K562 (cell line): ENCODE results near the gene TUBE1. TPM values are rescaled to one million over a fixed set of nuclear protein-coding genes. Genes with fewer than 3 reads are reported as not detected.

Experiments
- ATAC-seq: fragments of 200-7000 bp; cut with Tn5 transposase; 3 replicates; pipeline ENCODE4 v1.9.1; 2020; ENCODE audit warnings: moderate library complexity
- BruUV-seq: library from RNA; stranded (reverse); fragments of 400-500 nt; replicated peaks from 2 replicates; lab custom pipeline; 2021; lab: Mats Ljungman, UMichigan
- CTCF ChIA-PET: fragments of 300-600 bp; formaldehyde crosslinking; extraction: SDS; loops from one replicate; lab custom pipeline; 2021; ENCODE audit warnings: low intra/inter-chr PET ratio; lab: Yijun Ruan, JAX
- POLR2A ChIA-PET: fragments of 300-600, 350-650 bp; sonication (Branson Sonifier 250); formaldehyde crosslinking; extraction: SDS; loops from one replicate; lab custom pipeline; 2021; ENCODE audit warnings: antibody characterized with exemption, inconsistent platforms; lab: Yijun Ruan, JAX
- DNase-seq, 4 experiments: peaks; one replicate each; pipeline versions ENCODE4 v3.0.0 to v3.0.0-alpha.2; 2011 to 2018; ENCODE audit warnings: low spot score in 3 of 4, mixed read lengths in 3 of 4; ENCODE audit errors: extremely low read depth in 1 of 4
- FAIRE-seq: peaks from 2 replicates; lab custom pipeline; 2011; peaks lifted over from hg19 to GRCh38; lab: Jason Lieb, UNC
- H2AFZ ChIP-seq: 2 replicates; pipeline ENCODE4 v1.6.0; 2011; ENCODE audit warnings: low read depth, low read length, control low read depth, inconsistent platforms
- H3K27ac ChIP-seq: fragments of 200-600 bp; 3 replicates; pipeline ENCODE4 v1.8.0; 2011; ENCODE audit warnings: low read depth, mild to moderate bottlenecking, control low read depth, inconsistent platforms, low read length, moderate library complexity, mixed read lengths; ENCODE audit errors: extremely low read depth
- H3K27me3 ChIP-seq, 2 experiments: fragments of 300-600 bp in 1 of 2; 2 replicates in 1 of 2; 3 replicates in 1 of 2; pipeline versions ENCODE4 v1.6.0 to v1.8.0; 2011; ENCODE audit warnings: inconsistent platforms in 2 of 2, low read length in 2 of 2, mild to moderate bottlenecking in 1 of 2, mixed read lengths in 1 of 2, moderate library complexity in 1 of 2; ENCODE audit not compliant: control insufficient read depth in 2 of 2, insufficient read depth in 2 of 2
- H3K36me3 ChIP-seq: fragments of 300-600 bp; 3 replicates; pipeline ENCODE4 v1.8.0; 2011; ENCODE audit warnings: mild to moderate bottlenecking, low read length, inconsistent platforms; ENCODE audit not compliant: control insufficient read depth, insufficient read depth
- H3K4me1 ChIP-seq, 2 experiments: fragments of 200-600 bp in 1 of 2; replicated peaks in 1 of 2; 2 replicates in 1 of 2; 3 replicates in 1 of 2; pipeline versions ENCODE4 v1.5.1 to v1.8.0; 2011; ENCODE audit warnings: inconsistent platforms in 2 of 2, low read length in 2 of 2, mild to moderate bottlenecking in 1 of 2, mixed read lengths in 1 of 2, moderate library complexity in 1 of 2; ENCODE audit not compliant: control insufficient read depth in 2 of 2, insufficient read depth in 2 of 2
- H3K4me2 ChIP-seq: 2 replicates; pipeline ENCODE4 v1.6.1; 2011; ENCODE audit warnings: low read length, control low read depth, inconsistent platforms, mixed read lengths; ENCODE audit not compliant: insufficient read depth
- H3K4me3 ChIP-seq: fragments of 200-600 bp; sonication (generic), shearing (Covaris generic); 2 replicates; pipeline ENCODE4 v1.5.1; 2016; ENCODE audit warnings: control low read depth, inconsistent platforms
- H3K79me2 ChIP-seq: fragments of 200-600 bp; 3 replicates; pipeline ENCODE4 v1.8.0; 2011; ENCODE audit warnings: low read length, inconsistent platforms; ENCODE audit not compliant: control insufficient read depth, insufficient read depth
- H3K9ac ChIP-seq, 2 experiments: 2 replicates each; pipeline versions ENCODE4 v1.6.0 to v1.6.1; 2011; ENCODE audit warnings: low read depth in 2 of 2, low read length in 2 of 2, control low read depth in 1 of 2, inconsistent platforms in 1 of 2, mild to moderate bottlenecking in 1 of 2, mixed read lengths in 1 of 2; ENCODE audit not compliant: insufficient read depth in 1 of 2
- H3K9me1 ChIP-seq: one replicate; pipeline ENCODE4 v1.6.0; 2011; ENCODE audit warnings: inconsistent platforms, mild to moderate bottlenecking, low read length, moderate library complexity; ENCODE audit not compliant: control insufficient read depth, insufficient read depth
- H3K9me3 ChIP-seq: replicated peaks from 2 replicates; pipeline ENCODE4 v1.5.1; 2011; ENCODE audit warnings: low read depth, low read length, inconsistent platforms; ENCODE audit not compliant: control insufficient read depth, insufficient read depth
- H4K20me1 ChIP-seq: replicated peaks from 2 replicates; pipeline ENCODE4 v1.6.1; 2011; ENCODE audit warnings: low read length, inconsistent platforms, mixed read lengths; ENCODE audit not compliant: control insufficient read depth, insufficient read depth
- GATAD2B ChIP-seq: fragments of 450-650 bp; IDR thresholded peaks from 2 replicates; pipeline ENCODE4 v1.6.1; 2017; ENCODE audit warnings: mild to moderate bottlenecking, borderline replicate concordance
- HSF4 ChIP-seq: fragments of 250-450 bp; sonication (Bioruptor Pico); IDR thresholded peaks from 2 replicates; pipeline ENCODE4 v2.1.2; 2022; ENCODE audit warnings: mild to moderate bottlenecking, moderate library complexity, borderline replicate concordance
- IRF2 ChIP-seq: sonication (generic); formaldehyde crosslinking; IDR thresholded peaks from 2 replicates; pipeline ENCODE4 v1.8.1; 2022; ENCODE audit warnings: mild to moderate bottlenecking, missing genetic modification reagents
- MIER1 ChIP-seq: fragments of 450-650 bp; IDR thresholded peaks from 2 replicates; pipeline ENCODE4 v1.6.1; 2016; ENCODE audit warnings: antibody characterized with exemption, mild to moderate bottlenecking, low read depth
- MYBL2 ChIP-seq, 2 experiments: fragments of 450-650 bp in 1 of 2; sonication (generic) in 1 of 2; formaldehyde crosslinking in 1 of 2; IDR thresholded peaks; 2 replicates each; pipeline versions ENCODE4 v1.6.1 to v1.8.1; 2017 to 2022; ENCODE audit warnings: borderline replicate concordance in 1 of 2, inconsistent platforms in 1 of 2, low read depth in 1 of 2, mild to moderate bottlenecking in 1 of 2, missing genetic modification reagents in 1 of 2, moderate library complexity in 1 of 2
- XRCC4 ChIP-seq: IDR thresholded peaks from one replicate; pipeline ENCODE4 v1.6.1; 2011; ENCODE audit not compliant: insufficient read depth, insufficient read length; ENCODE audit errors: extremely low read depth
- ZC3H11A ChIP-seq: IDR thresholded peaks from 2 replicates; pipeline ENCODE4 v1.6.1; 2012; ENCODE audit warnings: low read depth, low read length, improper control_type of control experiment
- ZNF12 ChIP-seq: sonication (generic); formaldehyde crosslinking; IDR thresholded peaks from 2 replicates; pipeline ENCODE4 v1.4.0; 2020; ENCODE audit warnings: mild to moderate bottlenecking, missing genetic modification reagents
- ZNF143 ChIP-seq: sonication (generic); formaldehyde crosslinking; IDR thresholded peaks from 2 replicates; pipeline ENCODE4 v1.9.0; 2022; ENCODE audit warnings: mild to moderate bottlenecking, missing genetic modification reagents
- ZNF561 ChIP-seq: fragments of 450-650 bp; formaldehyde crosslinking; conservative IDR thresholded peaks from 2 replicates; pipeline ENCODE4 v1.4.0; 2020; ENCODE audit warnings: mild to moderate bottlenecking, moderate library complexity
- WGBS: fragments of 100-300 bp; shearing (Covaris generic); methylation state at CpG from one replicate; pipeline ENCODE4 v1.1.6; 2016; ENCODE audit warnings: low coverage, mixed read lengths; ENCODE audit not compliant: insufficient coverage; ENCODE audit errors: missing lambda C conversion rate; 5-methylcytosine and 5-hydroxymethylcytosine counted together
- in situ Hi-C: fragments of 300-500 bp; cut with MboI; formaldehyde crosslinking; loops from 4 replicates; pipeline ENCODE4 v1.15.0; 2018; ENCODE audit warnings: inconsistent platforms, mixed read lengths
- intact Hi-C: fragments of 100-400 bp; cut with micrococcal nuclease; formaldehyde crosslinking; loops from 2 replicates; pipeline ENCODE4 v1.14.2; 2022
- polyA plus RNA-seq, 8 experiments: library from polyadenylated mRNA; depleted of rRNA in 4 of 8; stranded (reverse) in 5 of 8; unstranded in 3 of 8; fragments of >200 nt; fragmentation: Nextera tagmentation in 2 of 8; fragmentation: Illumina TruSeq in 1 of 8; extraction: Ambion mirVana in 2 of 8; extraction: Trizol in 1 of 8; gene quantifications; 2 replicates each; pipeline versions ENCODE4 v1.2.1 to v1.2.3, GENCODE V29; 2011 to 2014; ENCODE audit warnings: inconsistent platforms in 1 of 8, missing spikeins in 1 of 8
- total RNA-seq, 7 experiments: library from RNA; depleted of rRNA in 6 of 7; stranded (reverse); fragments of >200 nt in 6 of 7; fragmentation: Illumina TruSeq in 2 of 7; extraction: Trizol in 2 of 7; gene quantifications; 2 replicates each; pipeline versions ENCODE4 v1.2.1 to v1.2.3, GENCODE V29; 2011 to 2021; ENCODE audit warnings: low replicate concordance in 1 of 7
- TF ChIP-seq, protein P1 (sequence below), 2 experiments: IDR thresholded peaks in 1 of 2; conservative IDR thresholded peaks in 1 of 2; 2 replicates each; pipeline ENCODE4 v1.6.1; 2016; ENCODE audit warnings: low read depth in 2 of 2, mild to moderate bottlenecking in 1 of 2, missing compliant biosample characterization in 1 of 2, missing genetic modification characterization in 1 of 2, moderate library complexity in 1 of 2
- TF ChIP-seq, protein P2 (sequence below), 2 experiments: fragments of 150-350 bp in 1 of 2; IDR thresholded peaks; 2 replicates each; pipeline ENCODE4 v1.6.1; 2012 to 2016; ENCODE audit warnings: low read depth in 2 of 2, low read length in 2 of 2, mild to moderate bottlenecking in 1 of 2, moderate library complexity in 1 of 2

The TUBE1 gene
- total and polyA plus RNA-seq, 9 of the 15 experiments (the other 6 are each of a cell fraction or from before 2014, with no cell fraction given): 18.9 to 58.4 (median 30.8) TPM

DNA sequence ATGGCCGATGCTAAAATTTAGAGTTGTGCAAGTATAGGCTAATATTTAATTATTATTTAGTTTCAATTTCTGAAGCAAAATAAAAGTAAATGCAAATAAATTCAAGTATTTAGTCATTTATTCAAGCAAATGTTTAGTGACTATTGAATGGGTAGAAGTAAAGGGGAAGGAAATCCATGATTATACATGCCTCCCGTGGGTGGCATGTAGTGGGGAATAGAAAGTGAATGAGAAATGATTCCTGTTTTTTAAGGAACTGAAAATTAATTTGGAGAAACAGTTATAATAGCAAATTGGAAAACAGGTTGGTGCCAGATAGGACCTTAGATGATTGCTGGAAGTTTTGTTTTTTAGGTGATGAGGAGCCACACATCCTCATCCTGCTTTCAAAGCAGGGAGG is 35.5 kb upstream of the TUBE1 start:
- Histone ChIP-seq H3K79me2 (no peaks in the 10 kb centered on the region), H2AFZ (no peak overlapping the region), H3K36me3 (no peaks in the 10 kb centered on the region), H3K9me3 (no peaks in the 10 kb centered on the region), H3K9me1 (no peaks in the 10 kb centered on the region), H3K27ac (no peak overlapping the region), H3K9ac (no peak overlapping the region), H3K4me2 (no peak overlapping the region), H3K27me3 (no peaks in the 10 kb centered on the region; a peak in 1 of 5 replicates), H3K4me3 (no peak overlapping the region), H4K20me1 (no peaks in the 10 kb centered on the region), H3K4me1 (no peaks in the 10 kb centered on the region)
- in situ Hi-C loops: no loop called here
- ATAC-seq (no peak), FAIRE-seq (no peak), DNase-seq (no peak)
- ChIA-PET POLR2A (interaction anchor here (1.0 kb wide), 1 partner anchor 13 kb away, joined by 4 read pairs; no protein-coding TSS in a partner anchor), CTCF (no interaction called here)
- 2% methylated on average over 2 of the region's 2 CpGs for WGBS
- TF ChIP-seq IRF2 (CRISPR knock-in tag) (no peak), MYBL2 (IDR thresholded peaks at IDR 0.05; ENCODE audit: low read depth) (no peak), MYBL2 (CRISPR knock-in tag; IDR thresholded peaks at IDR 0.05; ENCODE audit: borderline replicate concordance) (no peak), GATAD2B (no peak), ZNF12 (CRISPR knock-in tag) (no peak), MIER1 (no peak), ZNF561 (no peak), XRCC4 (no peak), HSF4 (CRISPR knock-in tag) (no peak), ZC3H11A (no peak), ZNF143 (CRISPR knock-in tag) (no peak)
- TF ChIP-seq, protein P1, sequence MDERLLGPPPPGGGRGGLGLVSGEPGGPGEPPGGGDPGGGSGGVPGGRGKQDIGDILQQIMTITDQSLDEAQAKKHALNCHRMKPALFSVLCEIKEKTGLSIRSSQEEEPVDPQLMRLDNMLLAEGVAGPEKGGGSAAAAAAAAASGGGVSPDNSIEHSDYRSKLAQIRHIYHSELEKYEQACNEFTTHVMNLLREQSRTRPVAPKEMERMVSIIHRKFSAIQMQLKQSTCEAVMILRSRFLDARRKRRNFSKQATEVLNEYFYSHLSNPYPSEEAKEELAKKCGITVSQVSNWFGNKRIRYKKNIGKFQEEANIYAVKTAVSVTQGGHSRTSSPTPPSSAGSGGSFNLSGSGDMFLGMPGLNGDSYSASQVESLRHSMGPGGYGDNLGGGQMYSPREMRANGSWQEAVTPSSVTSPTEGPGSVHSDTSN (CRISPR knock-in tag; IDR thresholded peaks at IDR 0.05; ENCODE audit: low read depth): no peak
- TF ChIP-seq, protein P1 (tag; conservative IDR thresholded peaks at IDR 0.05; ENCODE audit: low read depth): no peak
- TF ChIP-seq, protein P2, sequence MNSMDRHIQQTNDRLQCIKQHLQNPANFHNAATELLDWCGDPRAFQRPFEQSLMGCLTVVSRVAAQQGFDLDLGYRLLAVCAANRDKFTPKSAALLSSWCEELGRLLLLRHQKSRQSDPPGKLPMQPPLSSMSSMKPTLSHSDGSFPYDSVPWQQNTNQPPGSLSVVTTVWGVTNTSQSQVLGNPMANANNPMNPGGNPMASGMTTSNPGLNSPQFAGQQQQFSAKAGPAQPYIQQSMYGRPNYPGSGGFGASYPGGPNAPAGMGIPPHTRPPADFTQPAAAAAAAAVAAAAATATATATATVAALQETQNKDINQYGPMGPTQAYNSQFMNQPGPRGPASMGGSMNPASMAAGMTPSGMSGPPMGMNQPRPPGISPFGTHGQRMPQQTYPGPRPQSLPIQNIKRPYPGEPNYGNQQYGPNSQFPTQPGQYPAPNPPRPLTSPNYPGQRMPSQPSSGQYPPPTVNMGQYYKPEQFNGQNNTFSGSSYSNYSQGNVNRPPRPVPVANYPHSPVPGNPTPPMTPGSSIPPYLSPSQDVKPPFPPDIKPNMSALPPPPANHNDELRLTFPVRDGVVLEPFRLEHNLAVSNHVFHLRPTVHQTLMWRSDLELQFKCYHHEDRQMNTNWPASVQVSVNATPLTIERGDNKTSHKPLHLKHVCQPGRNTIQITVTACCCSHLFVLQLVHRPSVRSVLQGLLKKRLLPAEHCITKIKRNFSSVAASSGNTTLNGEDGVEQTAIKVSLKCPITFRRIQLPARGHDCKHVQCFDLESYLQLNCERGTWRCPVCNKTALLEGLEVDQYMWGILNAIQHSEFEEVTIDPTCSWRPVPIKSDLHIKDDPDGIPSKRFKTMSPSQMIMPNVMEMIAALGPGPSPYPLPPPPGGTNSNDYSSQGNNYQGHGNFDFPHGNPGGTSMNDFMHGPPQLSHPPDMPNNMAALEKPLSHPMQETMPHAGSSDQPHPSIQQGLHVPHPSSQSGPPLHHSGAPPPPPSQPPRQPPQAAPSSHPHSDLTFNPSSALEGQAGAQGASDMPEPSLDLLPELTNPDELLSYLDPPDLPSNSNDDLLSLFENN (IDR thresholded peaks at IDR 0.05; ENCODE audit: low read depth in 2 of 2, low read length in 2 of 2): no peak
- intact Hi-C loops: no loop called here
- no TSS peak for BruUV-seq
